HK-2 (cell line): ENCODE measurements around the gene GFRA4.

Source experiments
- DNase-seq: peaks from one replicate; pipeline ENCODE4 v3.0.0-alpha.2; 2018; ENCODE audit not compliant: unreplicated experiment

Gene GFRA4

DNA sequence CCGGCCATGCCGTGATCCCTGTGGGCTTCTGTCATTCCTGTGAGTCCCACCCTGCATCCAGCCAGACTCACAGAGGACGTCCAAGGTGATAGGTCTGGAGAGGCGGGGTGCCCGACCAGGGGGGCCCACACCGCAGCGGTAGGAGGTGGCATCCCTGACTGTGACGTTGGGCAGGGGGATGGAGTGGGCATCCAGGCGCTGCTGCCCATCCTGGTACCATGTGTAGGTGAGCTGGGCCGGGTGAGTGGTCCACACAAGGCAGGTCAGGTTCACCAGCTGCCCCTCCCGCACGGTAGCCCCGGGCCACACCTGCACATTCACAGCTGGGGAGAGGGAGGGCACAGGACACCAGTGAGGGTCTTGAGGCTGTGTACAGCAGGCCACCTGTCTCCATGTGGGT is 30.2 kb upstream of the GFRA4 start:
- no peak for DNase-seq

- DNase-seq = no peak
Observed at GRCh38 chr20:3692706-3693294, 29.6 kb upstream of the GFRA4 start.

- no peak for DNase-seq
Observed at GRCh38 chr20:3691897-3692296, 28.7 kb upstream of the GFRA4 start.

DNA sequence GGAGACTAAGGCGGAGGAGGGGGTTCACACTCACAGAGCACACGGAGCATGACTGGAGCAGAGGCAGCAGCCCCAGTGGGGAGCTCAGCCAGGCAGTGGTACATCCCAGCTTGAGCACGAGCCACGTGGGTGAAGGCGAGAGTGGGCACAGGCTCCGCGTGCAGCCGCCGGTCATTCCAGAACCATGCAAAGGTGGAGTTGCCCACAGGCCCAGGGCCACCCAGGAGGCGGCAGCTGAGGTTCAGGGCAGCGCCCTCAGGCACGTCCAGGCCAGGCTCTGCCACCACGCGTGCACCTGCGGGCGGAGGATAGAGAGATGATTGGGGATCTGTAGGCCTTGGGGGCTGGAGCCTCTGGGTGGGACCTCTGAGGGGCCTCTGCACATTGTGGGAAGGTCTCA is 28.1 kb upstream of the GFRA4 start:
- no peak for DNase-seq

- no peak for DNase-seq
Observed at GRCh38 chr20:3690413-3690812, 27.2 kb upstream of the GFRA4 start.

DNA sequence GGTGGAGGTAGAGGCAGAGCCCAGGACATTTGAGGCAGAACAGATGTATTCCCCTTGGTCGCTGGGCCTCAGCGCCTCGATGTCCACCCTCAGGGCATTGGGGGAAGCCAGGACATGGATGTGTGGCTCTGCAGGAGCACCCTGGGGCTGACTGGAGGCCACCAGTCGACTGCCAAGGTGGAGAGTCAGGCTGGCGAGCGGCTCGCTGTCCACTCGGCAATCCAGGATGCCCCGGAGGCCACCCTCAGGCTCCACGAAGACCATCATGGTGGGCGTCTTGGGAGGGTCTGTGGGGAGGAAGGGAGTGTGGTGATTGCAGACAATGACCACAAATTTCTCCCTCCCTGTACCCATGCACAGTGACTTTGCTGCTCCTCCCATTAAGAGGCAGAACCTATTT is 26.8 kb upstream of the GFRA4 start:
- DNase-seq = no peak

DNA sequence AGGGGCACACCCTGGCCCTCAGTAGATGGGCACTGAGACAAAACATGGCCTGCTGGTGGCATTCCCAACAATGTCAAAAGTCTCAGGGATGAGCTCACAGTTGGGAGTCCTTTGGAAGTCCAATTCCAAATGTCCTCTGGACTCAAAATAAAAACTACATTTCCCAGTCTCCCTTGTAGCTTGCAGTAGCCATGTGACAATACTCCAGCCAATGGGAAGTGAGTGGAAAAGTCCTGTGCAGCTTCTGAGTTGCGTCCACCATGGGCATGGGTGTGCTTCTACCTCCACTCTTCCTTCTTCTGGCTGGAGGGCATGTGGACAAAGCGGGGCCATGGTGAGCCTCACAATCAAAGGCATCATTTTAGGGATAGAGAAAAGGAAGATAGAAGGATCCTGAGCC is 24.5 kb upstream of the GFRA4 start:
- DNase-seq = no peak

DNA sequence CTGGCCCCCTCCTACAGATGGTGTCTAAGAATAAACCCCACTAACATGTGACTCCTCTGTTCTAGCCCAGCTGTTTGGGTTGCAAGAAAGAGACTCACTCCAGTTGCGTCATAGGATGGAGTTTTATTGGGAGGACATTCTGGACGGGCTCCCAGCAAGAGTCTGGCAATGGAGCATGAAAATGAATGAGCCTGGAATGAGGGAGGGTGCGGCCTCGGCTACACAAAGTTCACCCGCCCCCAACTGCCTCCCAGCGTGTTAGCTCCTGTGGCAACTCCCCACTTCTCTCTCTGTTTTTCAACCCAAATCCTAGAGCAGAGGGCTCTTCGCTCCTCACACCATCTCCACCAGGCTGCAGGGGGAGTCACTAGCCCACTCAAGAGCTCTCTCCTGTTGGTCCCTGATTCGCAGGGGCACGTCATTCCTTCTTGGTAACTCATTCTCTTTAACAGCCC is 23.7 kb upstream of the GFRA4 start:
- DNase-seq = peak; percentile 38

DNA sequence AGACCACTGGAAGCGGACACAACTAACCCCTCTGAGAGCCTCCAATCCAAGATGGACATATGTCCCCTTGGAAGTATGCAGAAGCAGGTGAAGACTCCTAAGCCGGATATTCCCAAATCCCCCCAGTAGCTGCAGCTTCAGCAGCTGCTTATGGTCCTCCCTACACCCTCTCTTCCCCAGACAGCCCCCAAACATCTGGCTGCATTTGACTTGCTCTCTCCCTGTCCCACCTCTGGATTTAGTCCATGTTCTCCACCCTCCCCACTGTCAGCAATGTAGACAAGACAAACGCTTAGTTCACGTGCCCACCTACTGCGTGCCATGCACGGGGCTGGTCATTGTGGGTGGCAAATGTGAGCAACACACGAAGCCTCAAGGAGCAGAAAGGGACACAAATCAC is 23.2 kb upstream of the GFRA4 start:
- DNase-seq = no peak

DNA sequence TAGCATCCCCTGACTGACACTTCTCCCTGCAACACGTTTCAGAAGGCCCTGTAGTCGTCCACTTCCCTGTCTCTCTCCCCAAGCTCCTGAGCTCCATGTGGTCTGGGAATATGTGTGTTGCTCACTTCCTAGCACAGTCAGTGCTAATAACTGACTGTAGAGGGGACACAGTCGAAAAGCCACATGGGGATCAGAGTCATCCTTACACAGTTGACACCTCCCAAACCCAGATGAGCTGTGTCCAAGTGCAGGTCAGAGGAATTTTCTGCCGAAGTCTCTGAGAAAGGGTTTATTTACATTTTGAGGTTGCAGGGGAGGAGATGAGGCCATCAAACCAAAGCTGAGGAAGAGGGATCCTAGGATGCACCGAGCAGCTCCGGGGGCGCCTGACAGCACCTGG is 22.1 kb upstream of the GFRA4 start:
- DNase-seq = no peak

- DNase-seq = no peak
Observed at GRCh38 chr20:3681931-3682781, 19.0 kb upstream of the GFRA4 start, which contains the start of gene ADAM33. ADAM33 (minus strand) TSS chr20:3682010; CDS start chr20:3682004, 6 bp downstream.

GRCh38 chr20:3681352-3681930 is 18.2 kb upstream of the GFRA4 start:
- DNase-seq = no peak

DNA sequence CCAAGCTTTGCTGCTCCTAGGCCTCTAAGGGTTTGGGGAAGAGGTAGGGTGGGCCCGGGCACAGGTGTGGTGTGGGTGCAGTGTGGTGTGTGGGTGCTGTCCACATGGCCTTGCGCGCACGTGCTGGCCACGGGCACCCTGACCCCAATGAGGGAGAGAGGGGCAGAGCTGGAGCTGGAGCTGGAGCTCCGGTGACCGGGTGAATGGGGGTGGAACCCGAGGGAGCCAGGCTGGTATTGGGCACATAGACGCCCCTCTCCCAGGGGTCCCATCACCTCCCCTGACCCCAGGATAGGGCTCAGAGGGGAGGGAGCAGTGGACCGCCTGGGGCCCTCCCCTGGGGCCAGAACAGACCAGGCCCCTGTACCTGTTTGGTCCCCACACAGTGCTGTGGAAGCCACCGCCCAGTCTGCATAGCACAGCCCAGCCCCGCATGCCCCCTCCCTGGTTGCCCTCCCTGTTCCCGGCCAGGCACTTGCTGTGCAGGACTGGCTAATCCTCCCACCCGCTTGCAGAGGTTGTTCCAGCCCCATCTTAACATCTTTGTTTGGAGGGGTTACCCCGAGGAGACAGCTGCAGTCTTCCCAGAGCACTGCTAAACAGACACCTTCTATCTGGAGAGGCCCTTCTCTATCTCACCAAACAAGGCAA is 17.6 kb upstream of the GFRA4 start:
- DNase-seq = no peak

DNA sequence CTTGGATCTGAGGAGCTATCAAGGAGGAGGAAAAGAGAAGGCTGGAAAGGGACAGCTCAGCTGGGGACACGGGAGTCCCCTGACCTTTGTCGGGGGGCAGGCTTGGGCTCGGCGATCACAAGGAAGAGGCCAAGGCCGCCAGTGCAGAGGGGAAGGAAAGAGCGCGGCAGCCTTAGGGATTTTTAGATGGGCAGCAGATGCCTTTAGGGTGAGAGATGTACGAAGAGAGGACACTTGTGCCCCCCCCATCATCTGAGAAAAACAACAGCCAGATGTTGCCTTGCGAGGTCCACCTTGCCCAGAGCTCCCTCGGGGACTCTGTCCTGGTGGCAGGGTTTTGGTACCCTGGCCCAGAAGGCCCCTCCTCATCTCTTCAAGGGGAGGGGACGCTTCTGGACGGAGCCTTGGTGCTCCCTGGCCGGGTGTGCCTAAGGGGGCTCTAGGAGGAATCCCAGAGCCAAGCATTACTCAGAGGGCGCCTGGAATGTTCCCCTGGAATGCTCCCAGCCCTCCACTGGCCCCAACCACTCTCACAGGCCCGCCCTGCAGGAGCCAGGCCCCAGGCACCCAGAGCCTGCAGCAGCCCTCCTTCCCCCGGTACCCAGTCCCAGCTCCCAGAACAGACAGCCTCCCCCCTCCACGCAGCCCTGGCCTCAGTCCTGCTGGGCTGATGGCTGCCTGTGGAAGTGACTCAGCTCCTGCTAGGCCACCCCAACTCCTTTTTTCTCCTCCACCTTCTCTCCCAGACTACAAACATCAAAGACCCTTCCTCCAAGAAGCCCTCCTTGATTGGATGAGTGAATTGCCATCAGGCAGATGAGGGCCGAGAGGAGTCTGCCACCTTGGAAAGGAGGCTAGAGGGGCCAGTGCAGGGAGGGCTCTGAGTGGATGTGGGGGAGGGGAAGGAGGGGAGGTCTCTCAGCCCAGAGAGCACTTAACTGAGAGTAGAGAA is 16.8 kb upstream of the GFRA4 start:
- no peak for DNase-seq

- no peak for DNase-seq
Observed at GRCh38 chr20:3678856-3679720, 15.9 kb upstream of the GFRA4 start.

DNA sequence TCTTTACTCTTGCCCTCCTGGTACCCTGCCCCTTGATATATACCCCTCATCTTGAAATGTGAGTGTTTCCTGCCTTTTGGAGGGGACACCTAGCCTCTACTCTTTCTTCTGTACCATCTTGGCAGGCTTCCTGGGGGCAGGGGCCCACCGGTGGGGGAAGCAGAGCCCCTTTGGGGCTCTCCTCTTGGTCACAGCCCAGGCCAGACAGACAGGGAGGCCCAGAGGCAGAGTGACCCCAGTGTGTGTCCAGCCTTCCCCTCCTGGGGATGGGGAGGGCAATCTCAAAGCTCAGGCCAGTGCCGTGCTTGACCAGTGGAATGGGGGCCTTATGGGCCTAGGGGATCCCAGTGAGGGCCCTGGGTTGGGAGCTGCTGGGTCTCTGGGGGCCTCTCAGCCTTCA is 15.0 kb upstream of the GFRA4 start:
- no peak for DNase-seq

DNA sequence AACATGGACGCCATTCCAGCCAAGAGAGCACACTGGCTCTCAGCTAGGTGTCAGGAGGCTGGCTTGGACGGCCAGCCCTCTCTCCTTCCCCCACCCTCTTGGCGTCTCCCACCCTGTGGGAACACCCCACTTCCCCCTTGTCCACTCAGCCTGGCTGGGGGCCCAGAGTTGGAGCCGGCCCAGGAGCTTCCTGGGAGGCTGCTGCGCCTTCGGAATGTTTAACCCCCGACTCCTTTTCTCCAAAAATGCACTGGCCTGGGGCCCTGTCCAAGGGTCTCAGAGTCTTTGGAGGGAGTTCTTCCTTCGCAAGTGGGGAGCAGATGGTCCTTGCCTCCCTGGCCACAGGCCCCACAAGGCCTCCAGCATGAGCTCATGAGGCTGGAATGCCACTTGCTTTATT is 14.5 kb upstream of the GFRA4 start:
- no peak for DNase-seq

DNA sequence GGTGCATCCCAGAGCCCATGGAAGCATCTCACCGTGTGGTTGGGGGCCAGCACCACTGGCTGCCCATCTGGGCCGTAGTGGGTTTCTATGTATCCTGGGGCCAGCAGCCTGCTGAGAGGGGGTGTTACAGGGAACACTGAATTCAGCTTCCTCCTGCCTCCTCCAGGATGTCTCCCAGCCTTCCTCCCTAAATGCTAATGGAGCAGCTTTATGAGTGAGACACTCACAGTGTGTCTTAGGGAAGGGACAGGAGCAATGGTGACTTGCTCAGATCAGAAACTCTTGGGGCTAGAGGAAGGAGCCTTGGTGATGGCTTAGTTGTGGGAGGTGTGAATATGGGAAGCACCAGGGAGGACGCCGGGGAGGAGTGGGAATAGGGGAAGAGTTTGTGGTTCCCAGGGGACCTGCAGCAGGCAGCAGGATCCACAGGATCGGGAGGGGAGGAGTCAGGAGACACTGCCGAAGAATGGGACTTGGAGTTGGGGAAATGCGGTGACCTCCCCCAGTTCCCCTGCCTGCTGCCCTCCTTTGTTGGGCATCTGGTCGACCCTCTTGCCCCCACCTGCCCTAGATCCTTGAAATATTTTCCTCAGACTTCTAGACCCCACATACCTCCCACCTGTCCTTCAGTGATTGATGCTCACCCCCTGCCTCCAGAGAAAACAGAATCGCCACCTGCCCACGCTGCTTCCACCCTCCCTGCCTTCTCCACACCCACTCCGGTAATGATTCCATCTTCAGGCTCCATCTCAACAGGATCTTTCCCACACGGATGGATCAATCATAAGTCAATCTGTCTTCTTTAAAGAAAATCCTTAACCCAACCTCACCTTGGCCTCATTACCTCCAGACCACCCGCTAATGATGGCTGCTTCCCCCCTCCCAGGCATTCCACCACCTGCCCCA is 12.0 kb upstream of the GFRA4 start:
- DNase-seq = no peak

DNA sequence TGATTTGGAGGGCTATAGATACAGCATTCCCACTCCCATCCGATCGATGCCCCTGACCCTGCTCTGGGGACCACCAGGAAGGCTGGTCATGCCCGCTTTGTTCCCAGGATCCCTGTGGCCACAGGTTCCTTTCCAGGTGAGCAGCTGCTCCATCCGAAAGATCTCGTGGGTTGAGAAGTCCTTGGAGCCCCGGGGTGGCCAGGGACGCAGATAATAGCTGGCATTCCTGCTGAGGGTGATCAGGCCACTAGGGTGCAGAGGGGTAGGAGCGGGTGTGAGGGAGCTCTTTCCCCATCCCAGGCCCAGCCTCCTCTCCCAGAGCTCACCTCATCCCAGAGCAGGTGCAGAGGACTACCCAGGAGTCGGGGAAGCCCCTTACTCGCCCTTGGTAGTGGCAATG is 11.2 kb upstream of the GFRA4 start:
- no peak for DNase-seq
